NT2/D1 (cell line): ENCODE data around the gene MTX3.

Experiments used
- SUZ12 ChIP-seq: IDR thresholded peaks from 2 replicates; pipeline ENCODE4 v1.6.1; 2011; ENCODE audit not compliant: insufficient read length, insufficient read depth; ENCODE audit errors: extremely low read depth
- YY1 ChIP-seq: IDR thresholded peaks from 2 replicates; pipeline ENCODE4 v1.6.1; 2011; ENCODE audit not compliant: insufficient read length, insufficient read depth
- ZNF274 ChIP-seq: IDR thresholded peaks from 2 replicates; pipeline ENCODE4 v1.6.1; 2011; ENCODE audit warnings: mild to moderate bottlenecking, low read depth, low read length

GRCh38 chr5:79990205-79990597, 861 bp downstream of the MTX3 start:
- no peak for TF ChIP-seq ZNF274
- TF ChIP-seq YY1, result no peak
- no peak for TF ChIP-seq SUZ12
